GM20431 (cell line): ENCODE measurements around the gene SEC31B.

Source experiments
- in situ Hi-C: fragments of 300-500 bp; cut with MseI, MboI; formaldehyde crosslinking; loops from one replicate; pipeline ENCODE4 v1.15.0; 2020; ENCODE audit warnings: low sequenced_read_pairs; ENCODE audit not compliant: unreplicated experiment

SEC31B gene

DNA sequence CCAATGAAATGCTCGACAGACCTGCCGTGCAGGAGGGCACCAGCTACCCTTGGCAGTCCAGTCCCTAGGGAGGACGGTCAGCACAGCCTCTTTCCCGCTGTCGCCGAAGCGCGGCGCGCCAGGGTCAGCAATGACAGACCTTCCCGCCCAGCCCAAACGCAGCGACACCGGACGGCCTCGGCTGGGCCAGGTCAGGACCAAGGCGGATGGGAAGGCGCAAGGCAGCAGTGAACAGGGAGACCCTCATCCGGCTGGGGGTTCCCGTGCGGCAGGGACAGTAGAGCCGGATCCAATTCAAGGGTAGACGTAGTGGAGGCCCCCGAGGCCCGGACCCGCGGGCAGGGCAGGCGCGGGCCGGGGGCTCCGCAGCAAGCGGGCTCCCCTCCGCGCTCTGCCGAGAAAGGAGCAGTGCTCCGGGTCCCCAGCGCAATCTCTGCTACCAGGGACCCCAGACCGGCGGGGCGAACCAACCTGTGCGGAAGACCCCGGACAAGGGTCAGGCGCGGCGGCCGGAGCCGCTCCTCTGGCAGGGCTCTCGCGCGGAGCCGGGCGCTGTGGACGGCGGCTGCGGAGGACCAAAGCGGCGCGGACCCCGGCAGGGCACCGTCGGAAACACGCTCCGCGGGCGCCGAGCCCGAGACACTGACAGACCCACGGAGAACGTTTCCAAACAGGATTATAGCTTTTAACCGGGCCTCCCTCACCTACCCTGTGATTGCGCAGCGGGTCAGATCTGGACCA is at the start of gene SEC31B:
Gene SEC31B, minus strand, starts transcription at position 551 of the 741 bp plus-strand sequence. CDS start 2,909 bp downstream, outside the sequence.
- in situ Hi-C loops, result no loop called here

- in situ Hi-C loops, result loop anchor here (25.0 kb wide), 1 partner anchor 168 kb away; the partner anchor contains the start of gene PAX2
Observed at GRCh38 chr10:100568912-100569311, 49.3 kb upstream of the SEC31B start.

DNA sequence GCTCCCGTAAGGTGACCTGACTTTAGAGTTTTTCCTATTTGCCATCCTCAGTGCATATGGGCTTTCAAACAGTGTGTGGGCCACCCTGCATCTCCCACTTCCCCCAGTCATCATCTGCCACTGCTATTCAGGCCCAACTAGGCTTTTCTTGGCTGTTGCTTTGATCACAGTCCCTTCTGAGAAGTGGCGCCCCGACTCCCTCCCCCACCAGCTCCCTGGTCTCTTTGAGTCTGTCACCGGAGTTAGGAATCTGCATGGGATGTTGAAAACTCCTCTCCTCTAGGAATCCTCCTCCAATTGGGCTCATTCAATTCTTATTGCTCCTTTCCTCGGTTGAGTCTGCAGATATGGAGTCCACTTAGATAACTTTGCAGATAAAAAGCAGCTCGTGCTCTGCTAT is 48.2 kb upstream of the SEC31B start:
- in situ Hi-C loops, result loop anchor here (25.0 kb wide), 1 partner anchor 169 kb away; the partner anchor contains the start of gene PAX2

GRCh38 chr10:100567249-100567648 is 47.6 kb upstream of the SEC31B start:
- in situ Hi-C loops, result loop anchor here (25.0 kb wide), 1 partner anchor 170 kb away; the partner anchor contains the start of gene PAX2

DNA sequence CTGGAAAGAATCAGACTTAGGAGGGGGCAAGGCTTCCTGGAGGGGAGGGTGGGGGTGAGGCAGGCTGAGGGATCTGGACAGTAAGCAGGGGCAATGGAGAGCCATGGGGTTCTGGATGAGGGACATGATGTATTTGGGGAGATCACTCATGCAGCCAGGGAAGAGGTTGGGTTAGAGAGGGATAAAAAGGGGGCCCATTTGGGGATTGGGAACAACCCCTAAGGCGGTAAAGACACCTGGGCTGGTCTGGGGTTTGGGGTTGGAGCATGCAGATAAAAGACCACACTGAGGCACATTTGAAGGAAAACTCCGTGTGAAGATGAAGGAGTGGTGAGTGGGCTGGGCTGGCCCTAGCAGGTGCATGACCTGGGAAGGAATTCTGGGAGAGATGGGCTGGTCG is 46.9 kb upstream of the SEC31B start:
- in situ Hi-C loops, result loop anchor here (25.0 kb wide), 1 partner anchor 171 kb away; the partner anchor contains the start of gene PAX2

DNA sequence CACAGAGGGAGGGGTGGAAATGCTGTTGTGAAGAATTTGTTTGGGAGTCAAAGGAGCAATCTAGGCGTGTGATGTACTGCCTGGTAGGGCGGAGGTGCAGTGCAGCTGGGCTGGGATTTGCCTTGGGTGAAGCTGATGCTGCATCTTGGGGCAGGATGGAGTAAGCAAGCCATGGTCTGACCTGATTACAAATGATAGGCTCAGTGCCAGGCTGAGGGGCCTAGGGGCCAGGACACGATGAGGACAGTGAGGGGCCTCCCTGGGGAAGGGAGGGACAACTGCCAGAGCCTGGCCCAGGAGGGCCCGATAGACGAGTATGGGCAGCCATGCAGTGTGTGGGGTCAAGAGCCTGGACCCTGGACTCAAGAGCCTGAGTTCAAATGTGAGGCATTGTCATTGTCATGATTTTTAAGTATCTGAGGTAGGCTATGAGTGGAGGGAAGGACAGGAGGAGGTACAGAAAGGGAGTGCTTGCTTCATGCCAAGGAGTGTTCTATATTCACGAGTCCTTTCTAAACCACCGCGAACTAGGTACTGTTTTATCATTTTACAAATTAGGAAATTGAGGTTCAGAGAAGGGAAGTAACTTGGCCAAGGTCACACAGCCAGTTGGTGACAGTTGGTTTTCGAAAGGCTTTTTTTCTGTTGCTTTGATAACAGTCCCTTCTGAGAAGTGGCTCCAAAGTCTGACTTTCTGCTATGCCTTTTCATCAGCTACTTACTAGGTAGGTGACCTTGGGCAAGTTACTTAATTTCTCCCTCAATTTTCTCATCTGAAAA is 45.7 kb upstream of the SEC31B start:
- in situ Hi-C loops, result loop anchor here (25.0 kb wide), 1 partner anchor 172 kb away; the partner anchor contains the start of gene PAX2

- in situ Hi-C loops, result loop anchor here (25.0 kb wide), 1 partner anchor 175 kb away; the partner anchor contains the start of gene PAX2
Observed at GRCh38 chr10:100562008-100562672, 42.5 kb upstream of the SEC31B start.

DNA sequence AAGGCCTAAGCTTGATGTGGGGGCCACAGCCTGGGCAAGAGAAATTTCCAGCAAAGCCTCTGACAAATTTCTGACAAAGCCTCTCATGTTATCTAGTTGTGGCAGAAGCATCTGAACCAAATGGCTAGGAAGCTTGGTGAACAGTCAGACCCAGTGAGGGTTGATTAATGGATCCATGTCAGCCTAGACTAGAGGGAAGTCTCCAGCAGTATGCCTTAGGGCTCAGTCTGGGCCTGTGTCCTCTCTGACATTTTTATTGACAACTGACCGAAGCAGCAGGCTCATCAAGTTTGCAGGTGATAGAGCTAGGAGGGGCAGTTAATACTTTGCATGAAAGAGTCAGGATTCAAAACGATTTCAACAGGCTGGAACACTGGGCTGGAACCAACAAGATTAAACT is 41.3 kb upstream of the SEC31B start:
- in situ Hi-C loops, result loop anchor here (25.0 kb wide), 1 partner anchor 176 kb away; the partner anchor contains the start of gene PAX2

DNA sequence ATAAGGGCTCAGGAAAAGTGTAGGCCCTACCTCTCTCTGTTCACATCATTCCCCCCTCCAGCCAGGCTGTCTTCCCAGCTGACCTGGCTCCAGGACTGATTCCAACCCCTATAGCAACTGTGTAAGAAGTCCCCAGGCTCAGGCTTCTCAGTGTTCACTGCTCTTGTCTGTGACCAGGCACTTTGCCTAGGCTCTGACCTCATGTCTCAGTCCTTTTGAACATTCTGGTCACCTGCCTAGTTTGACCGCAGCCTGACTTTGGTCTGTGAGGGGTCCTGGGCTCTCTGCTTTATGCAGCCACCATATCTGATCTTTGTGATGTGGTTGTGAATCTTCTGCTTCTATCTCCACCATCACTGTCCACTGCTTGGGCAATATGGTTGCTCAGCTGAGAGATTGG is 40.6 kb upstream of the SEC31B start:
- in situ Hi-C loops, result loop anchor here (25.0 kb wide), 1 partner anchor 177 kb away; the partner anchor contains the start of gene PAX2

- in situ Hi-C loops, result loop anchor here (25.0 kb wide), 1 partner anchor 182 kb away; the partner anchor contains the start of gene PAX2
Observed at GRCh38 chr10:100554902-100555301, 35.2 kb upstream of the SEC31B start.

GRCh38 chr10:100553929-100554328 is 34.3 kb upstream of the SEC31B start:
- in situ Hi-C loops, result loop anchor here (25.0 kb wide), 1 partner anchor 183 kb away; the partner anchor contains the start of gene PAX2

DNA sequence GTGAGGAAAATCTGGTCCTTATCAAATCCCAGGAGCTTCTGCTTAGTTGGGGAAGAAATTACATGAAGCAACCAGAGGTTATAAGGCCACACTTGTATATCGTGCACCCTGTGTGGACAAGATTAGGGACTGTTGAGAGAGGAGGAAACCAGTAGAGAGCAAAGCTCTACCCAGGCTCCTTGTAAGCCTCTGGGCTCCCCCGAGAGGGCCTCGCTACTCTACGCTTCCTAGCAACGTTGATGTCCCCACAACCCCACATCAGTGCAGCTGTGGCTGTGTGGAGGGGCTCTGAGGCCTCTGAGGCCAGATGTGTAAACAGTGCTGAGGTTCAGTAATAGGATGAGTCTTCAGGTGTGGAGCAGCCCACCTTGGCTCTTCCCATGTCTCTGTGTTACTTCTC is 32.1 kb upstream of the SEC31B start:
- in situ Hi-C loops, result loop anchor here (25.0 kb wide), 1 partner anchor 186 kb away; the partner anchor contains the start of gene PAX2

GRCh38 chr10:100551196-100551595 is 31.5 kb upstream of the SEC31B start:
- in situ Hi-C loops, result loop anchor here (25.0 kb wide), 1 partner anchor 186 kb away; the partner anchor contains the start of gene PAX2

DNA sequence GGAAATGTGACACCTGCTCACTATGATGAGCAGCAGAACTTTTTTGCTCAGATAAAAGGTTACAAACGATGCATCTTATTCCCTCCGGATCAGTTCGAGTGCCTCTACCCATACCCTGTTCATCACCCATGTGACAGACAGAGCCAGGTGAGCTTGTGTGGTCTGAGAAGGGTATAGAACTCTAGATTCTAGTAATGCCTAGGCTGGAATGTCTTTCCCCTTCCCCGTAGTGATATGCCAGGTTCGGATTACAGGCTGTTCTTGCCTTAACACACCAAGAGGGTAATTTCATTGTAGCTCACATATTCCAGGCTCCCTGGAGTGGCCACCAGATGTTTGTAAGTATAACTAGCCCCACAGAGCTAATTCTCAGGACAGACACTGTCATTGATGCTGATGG is 25.3 kb upstream of the SEC31B start:
- in situ Hi-C loops, result no loop called here

DNA sequence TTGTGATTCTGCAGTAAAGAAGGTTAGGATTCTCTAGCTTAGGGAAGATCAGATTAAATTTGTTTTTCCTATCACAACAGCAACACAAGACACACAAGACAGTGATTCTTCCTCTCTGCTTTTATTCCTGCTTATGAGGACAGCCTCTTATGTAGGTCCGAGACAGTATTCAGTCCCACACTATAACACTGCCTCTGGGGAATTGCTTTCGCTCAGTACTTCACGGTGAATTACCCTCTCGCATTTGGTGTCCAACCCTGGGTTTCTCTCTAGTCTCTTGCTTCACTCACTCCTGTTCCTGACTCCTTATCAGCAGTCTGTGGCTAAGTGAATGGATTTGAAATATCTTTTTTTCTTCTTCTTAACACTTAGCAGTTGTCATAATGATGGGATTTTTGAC is 17.8 kb upstream of the SEC31B start:
- in situ Hi-C loops, result no loop called here

GRCh38 chr10:100535715-100536353 is 16.2 kb upstream of the SEC31B start, which contains the start of gene HIF1AN:
Gene HIF1AN (plus strand): TSS chr10:100535943. CDS start chr10:100535959, 16 bp downstream.
- in situ Hi-C loops, result no loop called here

GRCh38 chr10:100535338-100535714 is 15.7 kb upstream of the SEC31B start:
- in situ Hi-C loops, result no loop called here

GRCh38 chr10:100534726-100535125 is 15.1 kb upstream of the SEC31B start:
- in situ Hi-C loops, result no loop called here

DNA sequence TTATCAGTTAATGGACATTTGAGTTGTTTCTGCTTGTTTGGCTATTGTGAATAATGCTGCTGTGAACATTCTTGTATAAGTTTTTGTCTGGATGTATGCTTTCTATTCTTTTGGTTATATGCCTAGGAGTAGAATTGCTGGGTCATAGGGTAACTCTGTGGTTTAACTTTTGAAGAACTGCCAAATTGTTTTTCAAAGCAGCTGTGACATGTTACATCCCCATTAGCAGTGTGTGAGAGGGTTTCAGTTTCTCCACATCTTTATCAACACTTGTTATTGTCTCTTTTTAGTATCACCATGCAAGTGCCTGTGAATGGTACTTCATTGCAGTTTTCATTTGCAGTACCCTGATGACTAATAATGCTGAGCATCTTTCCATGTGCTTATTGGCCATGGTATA is 12.1 kb upstream of the SEC31B start:
- in situ Hi-C loops, result no loop called here
